ENCODE data around the gene TMTC3.
"Not testable (repeated sequence)": the region's sequence is repeated elsewhere in the genome, so short reads cannot be mapped to it uniquely, and the experiment has no call there.

The TMTC3 gene

DNA sequence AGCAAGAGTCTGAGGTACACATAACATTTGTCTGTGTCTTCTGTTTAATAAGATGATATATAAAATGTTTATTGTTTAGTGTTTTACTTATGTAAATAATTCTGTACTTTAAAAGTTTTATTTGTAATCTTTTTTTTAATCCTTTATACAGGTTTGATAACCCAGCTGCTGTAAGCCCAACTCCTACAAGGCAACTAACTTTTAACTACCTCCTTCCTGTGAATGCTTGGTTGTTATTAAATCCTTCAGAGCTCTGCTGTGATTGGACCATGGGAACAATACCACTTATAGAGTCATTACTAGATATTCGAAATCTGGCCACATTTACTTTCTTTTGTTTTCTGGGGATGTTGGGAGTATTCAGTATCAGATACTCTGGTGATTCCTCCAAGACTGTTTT, 24.1 kb downstream of the TMTC3 start:
- DNase-seq (ENCODE audit: low spot score), result no peak

- DNase-seq (ENCODE audit: low spot score), result no peak
Measured at GRCh38 chr12:88167384-88167783, 25.3 kb downstream of the TMTC3 start.

- DNase-seq (ENCODE audit: low spot score), result no peak
Measured at GRCh38 chr12:88172844-88173407, 30.8 kb downstream of the TMTC3 start.

DNA sequence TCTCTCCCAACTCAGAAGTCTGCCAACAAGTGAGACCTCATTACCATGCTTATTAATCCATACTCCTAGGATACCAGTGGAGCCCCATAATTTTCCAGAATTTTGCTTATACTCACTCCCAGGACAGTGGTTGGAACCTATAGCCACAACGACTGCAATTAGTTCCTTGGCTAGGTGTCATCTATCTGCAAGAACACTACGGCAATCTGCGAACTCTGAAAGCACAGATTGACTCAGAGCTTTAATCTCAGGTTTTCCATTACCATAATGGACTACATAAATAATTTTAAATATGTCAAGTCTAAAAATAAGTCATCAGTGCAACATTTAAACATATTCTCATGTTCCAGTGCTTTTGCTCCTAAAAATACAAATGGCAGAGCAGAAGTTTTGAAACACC, 33.4 kb downstream of the TMTC3 start:
- DNase-seq (ENCODE audit: low spot score), result no peak

GRCh38 chr12:88179436-88180014, 37.4 kb downstream of the TMTC3 start:
- no peak for DNase-seq (ENCODE audit: low spot score)

- DNase-seq (ENCODE audit: low spot score), result no peak
Measured at GRCh38 chr12:88181881-88182280, 39.8 kb downstream of the TMTC3 start.

DNA sequence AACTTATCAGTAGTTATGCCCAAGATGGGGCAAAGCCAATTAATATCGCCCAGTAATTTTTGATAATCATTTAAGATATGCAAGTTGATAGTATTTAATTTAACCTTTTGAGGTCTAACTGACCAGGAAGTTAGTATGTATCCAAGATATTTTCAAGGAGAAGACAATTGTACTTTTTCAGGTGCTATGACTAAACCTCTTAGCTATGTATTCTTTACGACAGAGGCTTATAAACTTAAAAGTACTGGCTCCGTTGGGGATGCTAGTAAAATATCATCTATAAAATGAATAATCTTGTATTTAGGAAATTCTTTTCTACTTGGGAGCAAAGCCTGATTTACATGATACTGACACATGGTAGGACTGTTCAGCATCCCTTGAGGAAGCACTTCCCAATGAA, 40.3 kb downstream of the TMTC3 start:
- no peak for DNase-seq (ENCODE audit: low spot score)

DNA sequence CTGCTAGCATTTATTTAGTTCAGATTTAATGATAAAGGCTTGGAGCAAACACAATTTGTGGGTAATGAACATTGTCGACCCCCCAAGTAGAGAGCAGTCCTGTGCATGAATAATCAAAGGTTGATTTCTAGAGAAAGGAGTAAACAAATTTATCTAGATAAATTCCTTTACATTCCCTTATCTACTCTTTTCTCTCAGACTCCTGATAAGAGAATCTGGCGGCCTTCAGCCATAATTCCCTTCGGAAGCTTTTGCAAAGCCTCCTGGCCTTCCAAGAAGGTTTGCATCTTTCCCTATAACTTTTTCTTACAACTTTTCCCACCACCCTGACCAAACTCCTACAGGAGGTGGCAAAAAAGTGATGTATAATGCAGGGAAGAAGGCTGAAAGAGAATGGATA, 42.1 kb downstream of the TMTC3 start:
- DNase-seq (ENCODE audit: low spot score), result no peak

DNA sequence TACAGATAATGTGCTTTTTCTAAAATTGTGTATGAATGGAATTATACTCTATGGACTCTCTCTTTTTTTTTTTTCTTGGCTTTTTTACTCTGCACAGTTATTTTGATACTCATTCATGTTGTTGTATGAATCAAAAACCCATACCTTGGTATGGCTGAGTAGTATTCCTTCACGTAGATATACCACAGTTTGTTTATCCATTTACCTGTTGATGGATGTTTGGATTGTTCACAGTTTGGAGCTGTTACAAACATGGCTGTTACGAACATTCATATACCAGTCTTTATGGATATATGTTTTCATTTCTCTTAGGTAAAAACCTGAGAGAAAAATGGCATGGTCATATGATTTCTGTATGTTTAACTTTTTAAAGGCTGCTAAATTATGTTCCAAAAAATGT, 43.2 kb downstream of the TMTC3 start:
- no peak for DNase-seq (ENCODE audit: low spot score)

- DNase-seq (ENCODE audit: low spot score), result peak; percentile 52
Measured at GRCh38 chr12:88185988-88186387, 43.9 kb downstream of the TMTC3 start.

DNA sequence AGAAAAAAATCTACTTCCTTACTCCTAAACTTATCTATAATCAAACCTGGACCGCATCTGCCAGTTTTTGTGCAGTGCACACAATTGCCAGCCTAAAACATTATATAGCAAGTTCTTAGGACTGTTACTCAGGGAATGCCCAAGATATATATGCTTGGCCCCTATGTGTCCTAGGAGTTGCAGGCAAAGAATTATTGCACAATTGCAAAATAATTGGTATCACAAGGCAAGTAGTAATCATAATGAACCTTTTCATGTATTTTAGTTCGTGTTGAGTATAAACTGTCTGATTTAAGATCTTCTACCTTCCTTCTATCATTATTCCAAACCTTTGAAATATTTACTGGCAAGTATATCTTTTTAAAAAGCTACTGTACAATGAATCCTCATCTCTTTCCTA, 45.5 kb downstream of the TMTC3 start:
- no peak for DNase-seq (ENCODE audit: low spot score)

- no peak for DNase-seq (ENCODE audit: low spot score)
Measured at GRCh38 chr12:88188180-88188579, 46.1 kb downstream of the TMTC3 start.

GRCh38 chr12:88192426-88192825, 50.3 kb downstream of the TMTC3 start:
- no peak for DNase-seq (ENCODE audit: low spot score)

- DNase-seq (ENCODE audit: low spot score), result no peak
Measured at GRCh38 chr12:88194868-88195267, 52.8 kb downstream of the TMTC3 start.

DNA sequence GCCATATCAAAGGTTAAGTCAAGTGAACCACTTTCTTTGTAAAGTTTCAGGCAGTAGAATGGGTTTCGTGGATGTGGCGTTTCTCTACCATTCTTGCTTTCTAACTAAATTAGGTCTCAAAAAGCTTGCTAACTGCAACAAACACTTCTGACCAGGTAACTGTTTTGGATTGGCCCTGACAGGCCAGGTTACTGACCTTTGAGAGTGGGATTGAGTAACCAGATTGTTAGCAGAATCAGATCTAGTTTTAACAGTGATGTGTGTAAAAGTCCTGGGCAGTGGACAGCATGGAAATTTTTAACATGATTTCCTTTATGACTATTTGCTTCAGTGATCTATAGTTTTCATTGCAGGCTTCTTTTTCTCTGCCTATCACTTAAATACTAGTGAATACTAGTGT, 57.9 kb downstream of the TMTC3 start:
- DNase-seq (ENCODE audit: low spot score), result no peak

DNA sequence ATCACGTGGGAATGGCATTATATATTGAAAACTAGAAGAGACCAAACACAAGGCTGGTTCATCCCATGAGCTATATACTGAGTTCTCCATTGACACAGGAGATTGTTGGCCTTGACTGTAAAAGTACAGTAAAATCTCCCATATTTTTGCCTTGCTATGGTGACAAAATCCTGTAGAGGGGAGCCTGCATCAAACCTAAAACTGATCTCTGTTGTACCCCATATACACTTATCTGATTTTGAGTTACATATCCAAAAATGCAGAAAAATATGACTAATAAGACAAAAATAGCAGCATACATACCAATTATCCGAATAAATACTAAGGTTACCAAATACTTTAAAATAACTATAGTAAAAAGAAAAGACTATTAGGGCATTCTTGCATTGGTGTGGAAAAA, 60.4 kb downstream of the TMTC3 start:
- peak; percentile 20 for DNase-seq (ENCODE audit: low spot score)

DNA sequence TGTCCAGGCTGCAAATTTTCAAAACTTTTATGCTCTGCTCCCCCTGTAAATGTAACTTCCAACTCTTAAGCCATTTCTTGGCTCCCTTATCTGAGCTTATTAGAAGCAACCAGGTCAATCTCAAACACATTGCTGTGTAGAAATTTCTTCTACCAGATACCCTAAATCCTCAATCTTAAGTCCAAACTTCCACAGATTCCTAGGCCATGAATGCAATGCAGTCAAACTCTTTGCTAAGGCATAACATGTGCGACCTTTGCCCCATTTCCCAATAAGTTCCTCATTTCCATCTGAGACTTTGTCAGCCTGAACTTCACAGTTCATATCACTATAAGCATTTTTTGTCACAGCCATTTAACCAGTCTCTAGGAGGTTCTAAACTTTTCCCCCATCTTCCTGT, 64.5 kb downstream of the TMTC3 start:
- DNase-seq (ENCODE audit: low spot score), result peak; percentile 8

- DNase-seq (ENCODE audit: low spot score), result peak; percentile 80
Measured at GRCh38 chr12:88207921-88208620, 66.0 kb downstream of the TMTC3 start.

- no peak for DNase-seq (ENCODE audit: low spot score)
Measured at GRCh38 chr12:88208661-88209060, 66.6 kb downstream of the TMTC3 start.

DNA sequence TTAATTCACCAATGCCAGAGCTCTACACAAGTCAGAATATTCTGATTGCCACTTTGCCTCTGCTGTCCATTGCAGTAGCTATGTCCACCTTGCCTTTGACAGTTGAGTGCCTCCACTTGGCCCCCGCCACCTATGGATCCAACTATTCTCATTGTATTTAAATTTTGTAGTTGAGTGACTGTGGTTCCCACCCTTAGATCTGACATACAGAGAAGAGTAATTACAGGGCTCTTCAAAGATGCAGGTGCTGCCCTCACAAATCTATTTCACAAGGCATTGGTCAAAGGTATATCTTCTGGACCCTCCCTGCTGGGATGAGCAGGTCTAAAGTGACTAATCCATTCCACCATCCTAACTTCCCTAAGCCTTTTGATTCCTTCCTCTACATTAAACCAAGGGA, 68.2 kb downstream of the TMTC3 start:
- not testable (repeated sequence) for DNase-seq (ENCODE audit: low spot score)

GRCh38 chr12:88218293-88218692, 76.2 kb downstream of the TMTC3 start:
- no peak for DNase-seq (ENCODE audit: low spot score)

GRCh38 chr12:88219861-88220260, 77.8 kb downstream of the TMTC3 start:
- DNase-seq (ENCODE audit: low spot score), result no peak

- DNase-seq (ENCODE audit: low spot score), result no peak
Measured at GRCh38 chr12:88223519-88223918, 81.4 kb downstream of the TMTC3 start.

DNA sequence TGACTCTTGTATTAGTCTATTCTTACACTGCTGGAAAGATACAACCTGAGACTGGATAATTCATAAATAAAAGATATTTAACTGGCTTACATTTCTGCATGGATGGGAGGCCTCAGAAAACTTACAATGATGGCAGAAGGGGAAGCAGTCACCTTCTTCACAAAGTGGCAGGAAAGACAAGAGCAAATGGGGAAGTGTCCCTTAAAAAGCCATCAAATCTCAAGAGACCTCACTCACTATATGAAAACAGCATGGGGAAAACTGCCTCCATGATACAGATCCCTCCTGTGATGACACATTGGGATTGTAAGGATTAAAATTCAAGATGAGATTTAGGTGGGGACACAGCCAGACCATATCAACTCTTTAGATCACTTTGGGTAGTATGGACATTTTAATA, 83.7 kb downstream of the TMTC3 start:
- no peak for DNase-seq (ENCODE audit: low spot score)
